Measurements from ENCODE around the gene HDAC9. TPM values are rescaled to one million over a fixed set of nuclear protein-coding genes. Genes with fewer than 3 reads are reported as not detected.
A peak's percentile ranks its signal among the peaks of the same experiment; 100 is the strongest.

The HDAC9 gene
- total RNA-seq, 1 donor from 2014 or later: 27.6 TPM

DNA sequence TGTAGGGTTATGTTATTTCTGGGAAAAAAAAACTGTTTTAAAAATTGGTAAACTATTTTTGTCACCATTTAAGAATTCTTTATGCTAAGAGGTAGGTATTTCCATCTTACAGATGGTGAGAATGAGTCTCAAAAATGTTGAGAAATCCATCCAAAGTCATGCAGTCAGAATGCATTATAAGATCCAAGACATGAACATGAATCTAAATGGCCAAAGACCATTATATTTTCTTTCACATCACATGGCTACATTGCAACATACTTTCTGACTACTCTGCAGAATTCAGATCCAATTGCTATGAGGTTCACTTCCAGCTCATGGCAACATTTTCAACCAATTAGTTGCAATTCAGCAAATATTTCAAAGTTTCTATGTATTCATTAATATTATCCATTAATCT, 440.7 kb downstream of the HDAC9 start:
- no peak overlapping the region for H3K4me2 ChIP-seq (ENCODE audit: low read length)
- H3K4me3 ChIP-seq (ENCODE audit: insufficient read depth, low read depth, low read length): no peak overlapping the region
- DNase-seq (ENCODE audit: low read depth) (no peak), FAIRE-seq (peak; percentile 5)
- H3K36me3 Mint-ChIP-seq (ENCODE audit: low read depth, unreplicated experiment): no peaks in the 10 kb centered on the region
- no peaks in the 10 kb centered on the region for H3K27me3 ChIP-seq (ENCODE audit: insufficient read depth, low read length)
- no peak overlapping the region for H3K9ac ChIP-seq (ENCODE audit: low read length)
- TF ChIP-seq, protein P1, sequence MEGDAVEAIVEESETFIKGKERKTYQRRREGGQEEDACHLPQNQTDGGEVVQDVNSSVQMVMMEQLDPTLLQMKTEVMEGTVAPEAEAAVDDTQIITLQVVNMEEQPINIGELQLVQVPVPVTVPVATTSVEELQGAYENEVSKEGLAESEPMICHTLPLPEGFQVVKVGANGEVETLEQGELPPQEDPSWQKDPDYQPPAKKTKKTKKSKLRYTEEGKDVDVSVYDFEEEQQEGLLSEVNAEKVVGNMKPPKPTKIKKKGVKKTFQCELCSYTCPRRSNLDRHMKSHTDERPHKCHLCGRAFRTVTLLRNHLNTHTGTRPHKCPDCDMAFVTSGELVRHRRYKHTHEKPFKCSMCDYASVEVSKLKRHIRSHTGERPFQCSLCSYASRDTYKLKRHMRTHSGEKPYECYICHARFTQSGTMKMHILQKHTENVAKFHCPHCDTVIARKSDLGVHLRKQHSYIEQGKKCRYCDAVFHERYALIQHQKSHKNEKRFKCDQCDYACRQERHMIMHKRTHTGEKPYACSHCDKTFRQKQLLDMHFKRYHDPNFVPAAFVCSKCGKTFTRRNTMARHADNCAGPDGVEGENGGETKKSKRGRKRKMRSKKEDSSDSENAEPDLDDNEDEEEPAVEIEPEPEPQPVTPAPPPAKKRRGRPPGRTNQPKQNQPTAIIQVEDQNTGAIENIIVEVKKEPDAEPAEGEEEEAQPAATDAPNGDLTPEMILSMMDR (IDR thresholded peaks at IDR 0.05; ENCODE audit: insufficient read depth, low read depth, low read length): no peak
- no peak for TF ChIP-seq EZH2 (IDR thresholded peaks at IDR 0.05; ENCODE audit: insufficient read depth, low read length)
- H3K36me3 ChIP-seq (ENCODE audit: insufficient read depth, low read length): no peaks in the 10 kb centered on the region
- no peaks in the 10 kb centered on the region for H3K79me2 ChIP-seq (ENCODE audit: insufficient read depth, low read length)
- no peak overlapping the region for H3K27ac Mint-ChIP-seq (ENCODE audit: unreplicated experiment)
- no peaks in the 10 kb centered on the region for H3K4me1 ChIP-seq (ENCODE audit: insufficient read depth, low read length)
- H3K27me3 Mint-ChIP-seq (ENCODE audit: low read depth, unreplicated experiment): no peaks in the 10 kb centered on the region
- no peaks in the 10 kb centered on the region for H3K9me3 Mint-ChIP-seq (ENCODE audit: unreplicated experiment)
- H3K9me3 ChIP-seq (ENCODE audit: insufficient read depth, low read depth, low read length): no peaks in the 10 kb centered on the region
- no peak overlapping the region for H3K27ac ChIP-seq (ENCODE audit: low read depth, low read length)
- H4K20me1 ChIP-seq (ENCODE audit: insufficient read depth, low read length): no peaks in the 10 kb centered on the region
- no peaks in the 10 kb centered on the region for H3K4me1 Mint-ChIP-seq (ENCODE audit: low read depth, unreplicated experiment)
- no peak overlapping the region for H3K4me3 Mint-ChIP-seq (ENCODE audit: unreplicated experiment)
- H2AFZ ChIP-seq (ENCODE audit: low read depth, low read length): no peak overlapping the region

DNA sequence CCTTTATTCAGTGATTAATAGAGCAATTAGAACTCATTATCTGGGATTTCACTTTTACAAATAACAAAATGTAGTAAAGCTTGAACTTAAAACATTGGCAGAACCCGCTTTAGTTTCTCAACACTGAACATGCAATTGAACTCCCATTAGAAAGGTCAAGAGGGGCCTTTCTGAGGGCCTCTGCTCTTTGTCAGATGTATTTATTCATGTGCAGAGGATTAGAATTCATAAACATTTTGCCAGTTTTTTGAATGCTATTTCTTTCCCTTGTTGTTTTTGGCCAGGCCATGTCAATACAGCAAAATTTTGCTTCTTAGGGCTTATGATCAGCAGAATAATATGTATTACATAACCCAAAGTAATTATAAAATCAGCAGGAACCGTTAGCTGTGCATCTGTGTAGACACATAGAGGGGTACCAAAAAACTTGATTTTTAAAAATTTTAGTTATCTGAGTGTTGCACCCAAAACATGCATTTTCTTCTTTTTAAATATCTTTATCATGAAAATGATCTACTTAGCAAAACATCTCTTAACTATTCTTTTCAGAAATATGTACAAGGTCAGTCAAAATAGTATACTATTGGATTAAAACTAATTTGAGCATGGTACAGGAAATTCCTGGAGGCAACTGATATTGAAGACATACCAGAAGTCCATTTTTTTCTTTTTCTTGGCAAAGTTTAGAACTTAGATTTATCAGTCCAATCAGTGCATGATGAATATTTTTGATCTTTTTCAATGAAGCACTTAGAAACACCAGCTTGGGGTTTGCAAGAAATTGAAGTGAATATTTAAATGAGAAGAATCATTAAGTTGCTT, 444.4 kb downstream of the HDAC9 start:
- Mint-ChIP-seq H3K4me3 (ENCODE audit: unreplicated experiment) (no peak overlapping the region), H3K27ac (ENCODE audit: unreplicated experiment) (no peak overlapping the region), H3K27me3 (ENCODE audit: low read depth, unreplicated experiment) (no peaks in the 10 kb centered on the region), H3K4me1 (ENCODE audit: low read depth, unreplicated experiment) (no peaks in the 10 kb centered on the region), H3K36me3 (ENCODE audit: low read depth, unreplicated experiment) (no peaks in the 10 kb centered on the region), H3K9me3 (ENCODE audit: unreplicated experiment) (peaks cover 1% of the 10 kb centered on the region)
- Histone ChIP-seq H3K4me2 (ENCODE audit: low read length) (no peak overlapping the region), H3K9me3 (ENCODE audit: insufficient read depth, low read depth, low read length) (no peaks in the 10 kb centered on the region), H2AFZ (ENCODE audit: low read depth, low read length) (no peak overlapping the region), H4K20me1 (ENCODE audit: insufficient read depth, low read length) (no peaks in the 10 kb centered on the region), H3K4me1 (ENCODE audit: insufficient read depth, low read length) (no peaks in the 10 kb centered on the region), H3K4me3 (ENCODE audit: insufficient read depth, low read depth, low read length) (no peak overlapping the region), H3K27ac (ENCODE audit: low read depth, low read length) (no peak overlapping the region), H3K9ac (ENCODE audit: low read length) (no peak overlapping the region), H3K36me3 (ENCODE audit: insufficient read depth, low read length) (no peaks in the 10 kb centered on the region), H3K27me3 (ENCODE audit: insufficient read depth, low read length) (no peaks in the 10 kb centered on the region), H3K79me2 (ENCODE audit: insufficient read depth, low read length) (no peaks in the 10 kb centered on the region)
- DNase-seq (ENCODE audit: low read depth) (peak; percentile 3), FAIRE-seq (no peak)
- no peak for TF ChIP-seq EZH2 (IDR thresholded peaks at IDR 0.05; ENCODE audit: insufficient read depth, low read length)
- TF ChIP-seq, protein P1 (IDR thresholded peaks at IDR 0.05; ENCODE audit: insufficient read depth, low read depth, low read length): no peak

DNA sequence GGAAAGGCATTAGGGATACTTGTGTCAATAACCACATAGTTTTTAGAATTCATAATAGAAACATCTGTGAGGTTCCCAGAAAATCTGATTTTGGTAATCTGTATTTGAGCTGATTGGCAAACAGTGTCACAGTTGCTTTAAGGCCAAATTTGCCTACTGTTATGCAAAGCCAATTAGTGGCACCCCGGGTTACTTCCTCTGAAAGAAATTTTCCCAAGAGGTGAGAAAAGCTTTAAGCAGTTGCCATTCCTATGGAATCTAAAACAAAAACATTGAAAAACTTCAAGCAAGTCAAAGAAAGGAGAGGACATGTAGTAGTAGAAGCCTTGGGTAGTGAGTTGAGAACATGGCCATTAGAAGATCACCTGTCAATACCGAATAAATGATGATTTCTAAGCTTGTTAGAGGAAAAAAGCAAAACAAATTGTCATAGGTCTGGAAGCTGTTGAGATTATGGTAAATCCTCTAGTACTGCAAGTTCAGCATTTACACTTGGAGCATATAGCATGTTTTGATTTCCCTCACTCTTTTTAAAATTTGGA, 445.1 kb downstream of the HDAC9 start:
- Mint-ChIP-seq H3K9me3 (ENCODE audit: unreplicated experiment) (peaks cover 1% of the 10 kb centered on the region), H3K4me3 (ENCODE audit: unreplicated experiment) (no peak overlapping the region), H3K27me3 (ENCODE audit: low read depth, unreplicated experiment) (no peaks in the 10 kb centered on the region), H3K36me3 (ENCODE audit: low read depth, unreplicated experiment) (no peaks in the 10 kb centered on the region), H3K4me1 (ENCODE audit: low read depth, unreplicated experiment) (no peaks in the 10 kb centered on the region), H3K27ac (ENCODE audit: unreplicated experiment) (no peak overlapping the region)
- Histone ChIP-seq H3K36me3 (ENCODE audit: insufficient read depth, low read length) (no peaks in the 10 kb centered on the region), H3K4me2 (ENCODE audit: low read length) (no peak overlapping the region), H3K9me3 (ENCODE audit: insufficient read depth, low read depth, low read length) (no peaks in the 10 kb centered on the region), H3K79me2 (ENCODE audit: insufficient read depth, low read length) (no peaks in the 10 kb centered on the region), H3K4me3 (ENCODE audit: insufficient read depth, low read depth, low read length) (no peak overlapping the region), H3K27me3 (ENCODE audit: insufficient read depth, low read length) (no peaks in the 10 kb centered on the region), H3K27ac (ENCODE audit: low read depth, low read length) (no peak overlapping the region), H3K4me1 (ENCODE audit: insufficient read depth, low read length) (no peaks in the 10 kb centered on the region), H4K20me1 (ENCODE audit: insufficient read depth, low read length) (no peaks in the 10 kb centered on the region), H2AFZ (ENCODE audit: low read depth, low read length) (no peak overlapping the region), H3K9ac (ENCODE audit: low read length) (no peak overlapping the region)
- DNase-seq (ENCODE audit: low read depth): no peak
- TF ChIP-seq EZH2 (IDR thresholded peaks at IDR 0.05; ENCODE audit: insufficient read depth, low read length): no peak
- TF ChIP-seq, protein P1 (IDR thresholded peaks at IDR 0.05; ENCODE audit: insufficient read depth, low read depth, low read length): no peak
- no peak for FAIRE-seq

Data from astrocyte (in vitro differentiated cells and primary cell).